Measurements from ENCODE around the gene ABCC2.

The ABCC2 gene

GRCh38 chr10:99850767-99851340 lies 68.4 kb downstream of the ABCC2 start:
- no peak for DNase-seq
- no peaks in the 10 kb centered on the region for H3K9me3 Mint-ChIP-seq
- H3K27ac Mint-ChIP-seq = peak overlapping the region; percentile 40
- H3K4me3 Mint-ChIP-seq = no peak overlapping the region
- peaks cover 7% of the 10 kb centered on the region for H3K27me3 Mint-ChIP-seq (ENCODE audit: low read depth, poor library complexity)
- H3K4me1 Mint-ChIP-seq = peaks cover 12% of the 10 kb centered on the region
- H3K36me3 Mint-ChIP-seq (ENCODE audit: low read depth) = no peaks in the 10 kb centered on the region
- TF ChIP-seq CTCF (IDR thresholded peaks at IDR 0.05) = no peak

- no peak overlapping the region for H3K4me3 Mint-ChIP-seq
- DNase-seq = no peak
- H3K27me3 Mint-ChIP-seq (ENCODE audit: low read depth, poor library complexity) = peaks cover 4% of the 10 kb centered on the region
- TF ChIP-seq CTCF (IDR thresholded peaks at IDR 0.05) = no peak
- no peaks in the 10 kb centered on the region for H3K9me3 Mint-ChIP-seq
- peaks cover 7% of the 10 kb centered on the region for H3K4me1 Mint-ChIP-seq
- no peaks in the 10 kb centered on the region for H3K36me3 Mint-ChIP-seq (ENCODE audit: low read depth)
- no peak overlapping the region for H3K27ac Mint-ChIP-seq
Observed at GRCh38 chr10:99851825-99852224, 69.4 kb downstream of the ABCC2 start.

- H3K27me3 Mint-ChIP-seq (ENCODE audit: low read depth, poor library complexity) = peaks cover 4% of the 10 kb centered on the region
- H3K36me3 Mint-ChIP-seq (ENCODE audit: low read depth) = no peaks in the 10 kb centered on the region
- no peaks in the 10 kb centered on the region for H3K9me3 Mint-ChIP-seq
- peaks cover 7% of the 10 kb centered on the region for H3K4me1 Mint-ChIP-seq
- no peak for TF ChIP-seq CTCF (IDR thresholded peaks at IDR 0.05)
- H3K27ac Mint-ChIP-seq = no peak overlapping the region
- no peak for DNase-seq
- H3K4me3 Mint-ChIP-seq = no peak overlapping the region
Observed at GRCh38 chr10:99852481-99853213, 70.2 kb downstream of the ABCC2 start.

- peaks cover 4% of the 10 kb centered on the region for H3K27me3 Mint-ChIP-seq (ENCODE audit: low read depth, poor library complexity)
- no peak overlapping the region for H3K4me3 Mint-ChIP-seq
- peaks cover 8% of the 10 kb centered on the region for H3K4me1 Mint-ChIP-seq
- no peaks in the 10 kb centered on the region for H3K36me3 Mint-ChIP-seq (ENCODE audit: low read depth)
- DNase-seq = no peak
- no peak overlapping the region for H3K27ac Mint-ChIP-seq
- no peak for TF ChIP-seq CTCF (IDR thresholded peaks at IDR 0.05)
- H3K9me3 Mint-ChIP-seq = no peaks in the 10 kb centered on the region
Observed at GRCh38 chr10:99853655-99854054, 71.2 kb downstream of the ABCC2 start.

- DNase-seq = peak; percentile 16
- H3K4me3 Mint-ChIP-seq = no peak overlapping the region
- H3K27ac Mint-ChIP-seq = no peak overlapping the region
- H3K4me1 Mint-ChIP-seq = peaks cover 15% of the 10 kb centered on the region
- H3K27me3 Mint-ChIP-seq (ENCODE audit: low read depth, poor library complexity) = peaks cover 4% of the 10 kb centered on the region
- H3K9me3 Mint-ChIP-seq = no peaks in the 10 kb centered on the region
- peak; percentile 42 for TF ChIP-seq CTCF (IDR thresholded peaks at IDR 0.05)
- H3K36me3 Mint-ChIP-seq (ENCODE audit: low read depth) = no peaks in the 10 kb centered on the region
Observed at GRCh38 chr10:99854860-99855259, 72.4 kb downstream of the ABCC2 start.

Measured in nephron progenitor cell (in vitro differentiated cells).